GM12872 (cell line): Measurements from ENCODE around the gene OGFOD1.

Source experiments
- CTCF ChIP-seq: IDR thresholded peaks from 3 replicates; pipeline ENCODE4 v1.5.1; 2011; ENCODE audit warnings: low read depth, mild to moderate bottlenecking, low read length, moderate library complexity; ENCODE audit not compliant: insufficient read depth

The OGFOD1 gene

GRCh38 chr16:56470666-56471065, 19.3 kb downstream of the OGFOD1 start:
- TF ChIP-seq CTCF: no peak

GRCh38 chr16:56475201-56475600, 23.8 kb downstream of the OGFOD1 start:
- TF ChIP-seq CTCF: no peak

- TF ChIP-seq CTCF: no peak
Observed at GRCh38 chr16:56477096-56477878, 25.9 kb downstream of the OGFOD1 start.

GRCh38 chr16:56478281-56479049, 27.1 kb downstream of the OGFOD1 start:
- TF ChIP-seq CTCF: no peak

GRCh38 chr16:56479469-56479868, 28.1 kb downstream of the OGFOD1 start:
- TF ChIP-seq CTCF: no peak

GRCh38 chr16:56480776-56481467, 29.6 kb downstream of the OGFOD1 start:
- TF ChIP-seq CTCF: no peak

GRCh38 chr16:56481468-56482122, 30.2 kb downstream of the OGFOD1 start:
- TF ChIP-seq CTCF: no peak
